ENCODE data around the gene ARL8B.
"Not testable (repeated sequence)": the region's sequence is repeated elsewhere in the genome, so short reads cannot be mapped to it uniquely, and the experiment has no call there.

Gene ARL8B

DNA sequence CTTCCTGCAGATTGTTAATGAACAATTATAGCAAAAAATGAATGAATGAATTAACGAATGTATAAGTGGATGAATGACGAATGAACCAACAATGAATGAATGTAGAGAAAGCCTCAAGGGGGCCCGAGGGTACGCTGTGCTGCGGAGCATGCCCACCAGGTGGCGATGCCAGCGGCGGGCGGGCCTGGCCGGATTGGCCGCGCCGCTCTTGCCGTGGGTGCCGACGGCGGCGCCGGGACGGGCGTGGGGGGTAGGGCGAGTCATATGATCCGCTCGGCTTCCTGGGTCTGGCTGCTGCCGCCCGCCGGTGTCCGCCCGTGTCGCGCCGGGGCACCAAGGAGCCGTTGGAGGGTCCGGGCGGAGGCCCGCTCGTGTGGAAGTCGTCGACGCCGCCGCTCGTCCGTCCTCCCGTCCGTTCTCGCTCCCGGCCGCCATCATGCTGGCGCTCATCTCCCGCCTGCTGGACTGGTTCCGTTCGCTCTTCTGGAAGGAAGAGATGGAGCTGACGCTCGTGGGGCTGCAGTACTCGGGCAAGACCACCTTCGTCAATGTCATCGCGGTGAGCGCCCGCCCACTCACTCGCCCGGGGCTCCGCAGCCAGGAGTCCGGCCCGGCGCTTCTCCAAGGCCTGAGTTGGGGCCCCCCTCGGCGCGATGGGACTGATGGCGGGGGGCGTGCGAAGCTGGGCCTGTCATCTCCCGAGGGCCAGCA, at the start of gene ARL8B:
Gene ARL8B, plus strand, starts transcription at position 263 of the 711 bp plus-strand sequence. Its CDS starts 174 bp downstream, at position 437.
- DNase-seq: peak; percentile 94

GRCh38 chr3:5073374-5074085, 48.6 kb upstream of the ARL8B start:
- no peak for DNase-seq

GRCh38 chr3:5078151-5078550, 43.9 kb upstream of the ARL8B start:
- no peak for DNase-seq

- no peak for DNase-seq
Observed at GRCh38 chr3:5079761-5080160, 42.3 kb upstream of the ARL8B start.

- DNase-seq: no peak
Observed at GRCh38 chr3:5080779-5081550, 41.1 kb upstream of the ARL8B start.

GRCh38 chr3:5081973-5082788, 39.9 kb upstream of the ARL8B start:
- not testable (repeated sequence) for DNase-seq

DNA sequence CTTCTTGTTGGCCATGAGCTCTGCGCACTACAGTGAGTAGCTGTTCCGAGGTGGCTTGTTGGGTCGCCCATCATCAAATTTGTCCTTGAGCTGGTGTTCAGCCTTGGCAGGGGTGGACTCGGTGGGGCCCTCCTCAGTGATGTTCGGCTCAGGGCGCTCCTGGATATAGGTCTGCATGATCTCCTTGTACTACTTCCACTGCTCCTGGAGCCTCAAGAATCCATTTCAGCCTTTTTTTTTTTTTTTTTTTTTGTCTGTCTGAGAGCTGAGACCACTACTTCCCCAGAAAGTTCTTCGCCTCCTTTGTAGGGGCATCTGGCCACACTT, 39.3 kb upstream of the ARL8B start:
- no peak for DNase-seq

- DNase-seq: no peak
Observed at GRCh38 chr3:5084224-5084623, 37.9 kb upstream of the ARL8B start.

DNA sequence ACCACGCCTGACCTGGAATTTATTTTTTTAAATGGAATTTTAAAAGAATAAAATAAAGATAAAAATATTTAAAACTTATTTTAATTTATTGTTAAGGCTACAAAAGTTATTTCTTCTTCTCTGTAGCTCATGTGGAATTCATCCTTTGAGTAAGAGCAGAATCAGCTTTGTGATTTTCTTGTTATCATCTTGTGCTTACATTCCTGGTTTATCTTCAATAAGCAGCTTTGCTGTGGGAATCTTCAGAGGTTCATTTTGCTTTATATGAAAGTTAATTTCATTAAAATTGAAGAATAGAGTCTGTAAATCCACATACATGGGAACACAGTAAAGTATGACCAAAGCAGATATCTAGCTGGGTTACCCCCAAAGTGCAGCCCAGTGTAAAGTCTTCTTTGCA, 35.4 kb upstream of the ARL8B start:
- DNase-seq: no peak

GRCh38 chr3:5087209-5087608, 34.9 kb upstream of the ARL8B start:
- no peak for DNase-seq

DNA sequence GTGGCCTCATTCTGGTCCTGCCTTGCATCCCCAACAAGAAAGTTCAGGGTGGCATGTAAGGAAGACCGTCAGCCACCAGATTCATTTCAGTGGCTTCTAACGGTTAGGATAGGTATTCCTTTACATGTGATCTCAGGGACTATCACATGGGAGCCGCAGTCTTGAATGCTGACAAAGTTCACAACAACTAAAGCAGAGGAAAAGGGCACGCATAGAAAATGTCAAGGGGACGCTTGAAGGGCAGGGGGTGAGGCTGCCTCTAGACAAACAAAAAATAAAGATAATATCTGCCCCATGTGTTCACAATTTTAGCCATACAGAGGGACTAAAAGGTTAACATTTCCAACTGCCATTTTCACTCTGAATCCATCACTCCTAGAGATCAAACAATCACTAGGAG, 31.9 kb upstream of the ARL8B start:
- no peak for DNase-seq

DNA sequence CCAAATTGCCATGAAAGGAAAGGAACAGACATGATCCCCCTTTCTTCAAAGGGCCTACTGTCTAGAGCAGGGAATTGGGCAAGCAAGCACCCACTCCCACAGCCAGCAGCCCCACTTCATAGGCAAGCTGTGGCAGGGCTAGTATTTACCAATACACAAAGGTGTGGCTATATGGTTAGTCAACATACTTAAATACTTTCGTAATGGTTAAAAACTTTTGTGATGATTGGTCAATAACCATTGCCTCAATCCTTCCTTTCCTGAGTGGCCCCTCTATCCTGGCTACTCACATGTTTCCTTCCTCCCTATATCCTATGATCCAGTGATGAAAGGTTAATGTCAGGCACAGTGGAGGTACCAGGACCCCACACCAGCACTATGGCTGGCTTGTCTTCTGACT, 30.1 kb upstream of the ARL8B start:
- DNase-seq: no peak

GRCh38 chr3:5093731-5094130, 28.4 kb upstream of the ARL8B start:
- DNase-seq: no peak

DNA sequence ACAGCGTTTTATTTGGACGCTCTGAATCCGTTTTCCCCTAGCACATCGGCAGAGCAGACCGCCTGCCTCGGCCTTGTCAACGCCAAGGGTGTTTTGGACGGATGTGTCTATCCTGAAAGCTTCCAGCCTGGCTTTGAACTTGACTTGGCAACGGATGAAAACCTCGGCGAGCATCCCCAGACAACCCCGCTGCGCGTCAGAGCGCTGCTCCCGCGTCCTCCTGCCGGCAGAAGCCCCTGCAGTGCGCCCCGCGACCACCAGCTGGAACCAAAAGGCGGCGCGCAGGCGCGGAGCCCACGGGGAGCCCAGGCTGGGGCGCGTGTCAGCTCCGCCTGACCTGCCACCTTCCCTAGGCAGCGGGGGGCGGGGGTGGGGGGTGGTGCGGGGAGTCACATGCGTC, 26.2 kb upstream of the ARL8B start:
- DNase-seq: peak; percentile 79

DNA sequence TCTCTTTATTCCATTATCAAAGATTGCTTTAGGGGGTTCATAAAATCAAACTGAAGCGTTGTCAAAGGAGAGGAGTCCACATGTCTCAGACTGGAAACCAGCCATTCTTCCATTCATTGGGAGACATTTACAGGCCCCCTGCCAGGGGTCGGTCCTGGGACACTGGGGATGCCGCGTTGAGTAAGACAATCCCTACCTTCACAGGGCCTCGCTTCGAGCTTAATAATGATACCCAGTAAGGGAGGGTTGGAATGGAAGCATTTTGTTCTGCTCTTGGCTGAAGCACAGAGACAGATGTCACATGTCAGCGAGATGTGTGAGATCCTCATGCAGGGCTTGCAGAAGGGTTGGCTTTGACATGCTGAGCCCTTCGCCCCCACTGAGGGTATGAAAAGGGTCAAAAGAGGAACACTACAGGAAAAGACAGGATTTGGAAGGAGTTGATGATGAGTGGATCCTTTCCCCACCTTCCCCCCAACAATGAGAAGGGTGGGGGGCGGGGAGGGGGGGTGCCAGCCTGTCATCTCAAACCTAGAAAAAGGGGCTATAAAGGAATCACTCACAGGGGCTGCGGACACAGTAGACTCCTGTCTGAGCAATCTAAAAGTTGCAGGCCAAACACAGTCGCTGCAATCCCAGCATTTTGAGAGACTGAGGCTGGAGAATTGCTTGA, 25.6 kb upstream of the ARL8B start:
- DNase-seq: no peak

GRCh38 chr3:5098346-5098745, 23.7 kb upstream of the ARL8B start:
- no peak for DNase-seq

DNA sequence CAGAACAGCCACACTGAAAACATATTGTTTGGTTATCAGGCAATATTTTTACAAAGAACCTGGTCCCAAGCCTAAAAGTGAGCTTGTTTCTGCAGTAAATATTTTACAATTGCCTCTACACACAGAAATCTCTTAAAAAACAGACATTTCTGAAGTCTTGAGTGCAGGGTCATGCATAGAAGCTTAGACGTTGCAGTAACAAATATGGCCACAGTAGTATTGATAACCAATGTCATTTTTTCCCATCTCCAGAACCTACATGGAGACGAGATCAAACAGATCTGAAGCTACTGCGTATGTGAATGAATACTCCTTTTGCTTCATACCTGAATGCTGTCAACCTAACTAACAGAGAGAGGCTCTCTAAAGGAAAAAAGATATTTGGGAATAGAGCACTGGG, 19.6 kb upstream of the ARL8B start:
- DNase-seq: no peak

DNA sequence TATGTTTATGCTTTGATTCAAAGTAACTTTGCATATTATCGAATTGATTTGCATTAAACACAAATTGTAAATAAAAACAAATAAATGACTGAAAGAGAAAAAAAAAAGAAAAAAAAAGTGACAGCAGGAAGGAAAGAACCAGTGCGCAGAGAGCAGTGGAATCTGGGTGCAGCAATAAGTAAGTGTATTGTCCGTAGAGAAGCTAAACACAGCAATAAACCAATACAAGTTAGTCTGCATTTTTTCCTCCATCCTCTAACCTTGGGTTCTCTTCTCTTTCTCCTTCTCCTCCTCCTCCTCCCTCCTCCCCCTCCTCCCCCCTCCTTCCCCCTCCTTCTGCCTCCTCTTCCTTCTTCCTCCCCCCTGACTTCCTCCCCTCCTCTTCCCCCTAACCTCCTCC, 18.3 kb upstream of the ARL8B start:
- DNase-seq: no peak

GRCh38 chr3:5105050-5105449, 17.0 kb upstream of the ARL8B start:
- DNase-seq: no peak

GRCh38 chr3:5106371-5106770, 15.7 kb upstream of the ARL8B start:
- not testable (repeated sequence) for DNase-seq

GRCh38 chr3:5106933-5107334, 15.2 kb upstream of the ARL8B start:
- not testable (repeated sequence) for DNase-seq

GRCh38 chr3:5110337-5110736, 11.8 kb upstream of the ARL8B start:
- no peak for DNase-seq

Measured in right forelimb (tissue), 1 donor.